B cell (primary cell): ENCODE results near the gene GALNT10. TPM values are rescaled to one million over a fixed set of nuclear protein-coding genes. Genes with fewer than 3 reads are reported as not detected.

Source experiments
- ATAC-seq: fragments of 200-7000 bp; cut with Tn5 transposase; one replicate; pipeline ENCODE4 v1.10.0; 2021; ENCODE audit warnings: low read depth, mild to moderate bottlenecking, moderate number of reproducible peaks, moderate library complexity
- CTCF ChIA-PET: fragments of 350-600 bp; sonication (Branson Sonifier 250); formaldehyde crosslinking; loops from one replicate; lab custom pipeline; 2021; ENCODE audit warnings: antibody characterized with exemption, inconsistent platforms; lab: Charles Lee
- POLR2A ChIA-PET: fragments of 350-600 bp; sonication (Branson Sonifier 250); formaldehyde crosslinking; loops from one replicate; lab custom pipeline; 2021; ENCODE audit warnings: antibody characterized with exemption; lab: Charles Lee
- DNase-seq: peaks from one replicate; pipeline ENCODE4 v3.0.0; 2013
- H2AFZ ChIP-seq: 2 replicates; pipeline ENCODE4 v1.6.1; 2012; ENCODE audit warnings: mild to moderate bottlenecking, low read depth, low read length; ENCODE audit not compliant: insufficient read depth, poor library complexity, severe bottlenecking
- H3K27ac ChIP-seq, 2 donors: 1 replicate in 1 of 2; 2 replicates in 1 of 2; pipeline ENCODE4 v1.5.1; 2012 to 2013; ENCODE audit warnings: low read length in 2 of 2, mild to moderate bottlenecking in 2 of 2, moderate library complexity in 1 of 2
- H3K27me3 ChIP-seq, 4 experiments: fragments of 200-600 bp in 1 of 4; sonication (generic) in 1 of 4; replicated peaks in 1 of 4; 1 replicate in 2 of 4; 2 replicates in 2 of 4; pipeline versions ENCODE4 v1.6.1 to v1.7.0; 2013 to 2016; ENCODE audit warnings: low read length in 3 of 4, mild to moderate bottlenecking in 2 of 4, mixed read lengths in 1 of 4, moderate library complexity in 1 of 4; ENCODE audit not compliant: insufficient read depth in 4 of 4, control insufficient read depth in 3 of 4; ENCODE audit errors: control extremely low read depth in 1 of 4
- H3K36me3 ChIP-seq, 2 experiments: replicated peaks in 1 of 2; 1 replicate in 1 of 2; 2 replicates in 1 of 2; pipeline versions ENCODE4 v1.6.1 to v1.7.1; 2013; ENCODE audit warnings: low read length in 1 of 2; ENCODE audit not compliant: insufficient read depth in 2 of 2, control insufficient read depth in 1 of 2; ENCODE audit errors: control extremely low read depth in 1 of 2, extremely low read depth in 1 of 2
- H3K4me1 ChIP-seq, 2 donors: fragments of 200-600 bp in 1 of 2; sonication (generic) in 1 of 2; 1 replicate in 1 of 2; 2 replicates in 1 of 2; pipeline versions ENCODE4 v1.5.1 to v1.6.1; 2013 to 2017; ENCODE audit warnings: low read length in 2 of 2; ENCODE audit not compliant: control insufficient read depth in 2 of 2, insufficient read depth in 2 of 2
- H3K4me2 ChIP-seq: replicated peaks from 2 replicates; pipeline ENCODE3; 2012; ENCODE audit warnings: mild to moderate bottlenecking, low read depth, low read length; ENCODE audit not compliant: poor library complexity, severe bottlenecking
- H3K4me3 ChIP-seq, 5 experiments: fragments of 200-600 bp in 1 of 5; sonication (generic) in 1 of 5; 1 replicate in 3 of 5; 2 replicates in 2 of 5; pipeline versions ENCODE4 v1.5.1 to v1.7.0; 2011 to 2016; ENCODE audit warnings: low read length in 4 of 5, mild to moderate bottlenecking in 4 of 5, low read depth in 2 of 5, control low read depth in 1 of 5, moderate library complexity in 1 of 5; ENCODE audit not compliant: insufficient read depth in 1 of 5; ENCODE audit errors: control extremely low read depth in 1 of 5, extremely low read depth in 1 of 5
- H3K79me2 ChIP-seq: fragments of 200-600 bp; sonication (generic); one replicate; pipeline ENCODE4 v1.6.0; 2016; ENCODE audit warnings: low read length; ENCODE audit not compliant: control insufficient read depth, insufficient read depth
- H3K9ac ChIP-seq: fragments of 200-600 bp; sonication (generic); 2 replicates; pipeline ENCODE4 v1.6.1; 2017; ENCODE audit warnings: mild to moderate bottlenecking, low read length, moderate library complexity
- H3K9me3 ChIP-seq, 3 donors: one replicate each; pipeline versions ENCODE4 v1.6.1 to v1.7.1; 2013; ENCODE audit warnings: low read length in 2 of 3; ENCODE audit not compliant: control insufficient read depth in 2 of 3, insufficient read depth in 1 of 3; ENCODE audit errors: control extremely low read depth in 1 of 3
- H4K20me1 ChIP-seq: 2 replicates; pipeline ENCODE4 v1.6.0; 2012; ENCODE audit warnings: mild to moderate bottlenecking, low read length; ENCODE audit not compliant: insufficient read depth, control insufficient read depth, poor library complexity, severe bottlenecking
- H3K27ac Mint-ChIP-seq: one replicate; pipeline ENCODE4 v1.8.0; 2021; ENCODE audit warnings: mixed read lengths
- H3K27me3 Mint-ChIP-seq: one replicate; pipeline ENCODE4 v1.8.0; 2021; ENCODE audit warnings: mixed read lengths
- H3K4me1 Mint-ChIP-seq: one replicate; pipeline ENCODE4 v1.8.0; 2021; ENCODE audit warnings: mixed read lengths
- H3K4me3 Mint-ChIP-seq: one replicate; pipeline ENCODE4 v1.8.0; 2021; ENCODE audit warnings: mixed read lengths
- H3K9me3 Mint-ChIP-seq: one replicate; pipeline ENCODE4 v1.8.0; 2022; ENCODE audit warnings: mixed read lengths; ENCODE audit not compliant: insufficient read depth
- CTCF ChIP-seq: fragments of 200-600 bp; IDR thresholded peaks from one replicate; pipeline ENCODE4 v1.8.0; 2022; ENCODE audit warnings: antibody characterized with exemption, mild to moderate bottlenecking
- EZH2 ChIP-seq: IDR thresholded peaks from 2 replicates; pipeline ENCODE4 v1.6.1; 2012; ENCODE audit warnings: borderline replicate concordance, low read depth, mild to moderate bottlenecking, moderate library complexity, low read length; ENCODE audit not compliant: insufficient read depth, poor library complexity, severe bottlenecking
- WGBS: methylation state at CpG from one replicate; pipeline ENCODE4 v1.1.5; 2013; ENCODE audit warnings: missing lambda C conversion rate; ENCODE audit not compliant: insufficient coverage; 5-methylcytosine and 5-hydroxymethylcytosine counted together
- intact Hi-C: fragments of 100-400 bp; cut with micrococcal nuclease; formaldehyde crosslinking; loops from one replicate; pipeline ENCODE4 v1.10.0; 2022
- polyA plus RNA-seq: library from polyadenylated mRNA; depleted of rRNA; stranded (reverse); fragments of >200 nt; gene quantifications from 2 replicates; pipeline ENCODE4 v1.2.3, GENCODE V29; 2012
- total RNA-seq, 2 donors: library from RNA; stranded (reverse); fragments of 120-200 nt in 1 of 2; gene quantifications; 1 replicate in 1 of 2; 2 replicates in 1 of 2; pipeline versions ENCODE4 v1.2.3 to v1.2.4, GENCODE V29; 2013 to 2022

The GALNT10 gene
- total and polyA plus RNA-seq, 2 donors (not counting 1 experiment from before 2014, with no cell fraction given): 27.7 to 42.8 TPM

GRCh38 chr5:154202379-154203260, 12.1 kb downstream of the GALNT10 start:
- peaks cover 69% of the 10 kb centered on the region for H4K20me1 ChIP-seq
- H3K4me3 Mint-ChIP-seq: peak overlapping the region; percentile 65
- H3K36me3 ChIP-seq: peaks cover 3 to 60% of the 10 kb centered on the region in 2 experiments
- WGBS: 46% methylated on average over 5 of the region's 11 CpGs
- DNase-seq (peak; percentile 47), ATAC-seq (peak; percentile 62)
- H3K4me1 Mint-ChIP-seq: peaks cover 52% of the 10 kb centered on the region
- CTCF ChIA-PET: interaction anchor here (0.6 to 1.1 kb wide), 2 partner anchors 13 to 19 kb away, joined by 3 read pairs; no protein-coding TSS in a partner anchor
- peaks cover 94% of the 10 kb centered on the region for H3K79me2 ChIP-seq
- H3K4me1 ChIP-seq: peaks cover 9 to 30% of the 10 kb centered on the region in 2 donors
- no peaks in the 10 kb centered on the region for H3K27me3 Mint-ChIP-seq
- H3K9ac ChIP-seq: peak overlapping the region; percentile 5
- peaks cover 0 to 3% (median 0%) of the 10 kb centered on the region in 3 donors for H3K9me3 ChIP-seq
- POLR2A ChIA-PET: no interaction called here
- H3K27me3 ChIP-seq: no peaks in the 10 kb centered on the region
- TF ChIP-seq CTCF: no peak
- TF ChIP-seq EZH2: no peak
- peak overlapping the region; percentile 35 to 46 for H3K27ac ChIP-seq
- peak overlapping the region; percentile 73 for H3K27ac Mint-ChIP-seq
- no peaks in the 10 kb centered on the region for H3K9me3 Mint-ChIP-seq
- intact Hi-C loops: no loop called here
- H2AFZ ChIP-seq: no peak overlapping the region
- peak overlapping the region; percentile 50 for H3K4me2 ChIP-seq
- H3K4me3 ChIP-seq: no peak overlapping the region
